Measurements from ENCODE around the gene IMP4. TPM values are rescaled to one million over a fixed set of nuclear protein-coding genes. Genes with fewer than 3 reads are reported as not detected.

The IMP4 gene
- total RNA-seq, 4 donors from 2014 or later, result 25.1 to 51.8 (median 43.3) TPM

DNA sequence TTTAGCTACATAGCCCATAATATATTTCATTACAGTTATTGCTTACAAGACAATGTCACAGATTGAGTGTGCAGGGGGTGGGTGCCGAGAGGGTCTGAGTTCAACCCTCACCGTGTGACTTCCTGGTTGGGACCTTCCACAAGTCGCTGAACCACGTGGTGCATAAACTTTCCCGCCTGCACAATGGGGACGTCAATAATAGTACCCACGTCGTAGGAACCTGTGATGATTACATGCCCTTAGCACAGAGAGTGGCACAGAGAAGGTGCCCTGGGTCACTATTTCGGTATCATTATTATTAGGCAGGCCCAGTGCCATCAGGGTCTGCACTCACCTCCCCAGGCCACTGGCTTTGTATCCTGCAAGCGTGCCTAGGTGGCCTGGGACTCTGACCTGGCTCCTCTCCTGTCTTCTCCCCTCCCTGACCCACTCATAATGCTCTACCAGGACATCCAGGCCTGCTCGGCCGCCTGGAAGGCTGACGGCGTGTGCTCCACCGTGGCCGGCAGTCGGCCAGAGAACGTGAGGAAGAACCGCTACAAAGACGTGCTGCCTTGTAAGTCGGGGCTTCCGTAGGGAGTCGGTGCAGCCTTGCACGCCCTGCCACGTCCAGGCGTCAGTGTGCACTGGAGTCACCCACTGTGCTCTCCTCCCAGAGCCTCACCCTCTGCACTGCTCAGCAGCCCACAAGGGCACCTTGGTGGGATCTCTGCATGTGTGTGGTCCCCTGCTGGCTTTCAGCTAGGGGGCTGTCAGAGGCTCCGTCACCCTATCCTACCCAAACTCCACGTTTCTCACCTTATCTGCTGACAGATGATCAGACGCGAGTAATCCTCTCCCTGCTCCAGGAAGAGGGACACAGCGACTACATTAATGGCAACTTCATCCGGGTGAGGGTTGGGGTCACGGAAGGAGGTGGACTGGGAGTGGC is 16.0 kb downstream of the IMP4 start:
- intact Hi-C loops (cut with DNase I; ENCODE audit: low total_unique reads), result no loop called here
- Histone ChIP-seq H3K27me3 (no peaks in the 10 kb centered on the region), H3K9me3 (no peaks in the 10 kb centered on the region), H3K27ac (no peak overlapping the region), H3K4me3 (no peak overlapping the region), H3K4me1 (no peaks in the 10 kb centered on the region), H3K36me3 (no peaks in the 10 kb centered on the region)
- no peak for DNase-seq
- no peak for TF ChIP-seq POLR2A (IDR thresholded peaks at IDR 0.05)
- TF ChIP-seq, protein P1, sequence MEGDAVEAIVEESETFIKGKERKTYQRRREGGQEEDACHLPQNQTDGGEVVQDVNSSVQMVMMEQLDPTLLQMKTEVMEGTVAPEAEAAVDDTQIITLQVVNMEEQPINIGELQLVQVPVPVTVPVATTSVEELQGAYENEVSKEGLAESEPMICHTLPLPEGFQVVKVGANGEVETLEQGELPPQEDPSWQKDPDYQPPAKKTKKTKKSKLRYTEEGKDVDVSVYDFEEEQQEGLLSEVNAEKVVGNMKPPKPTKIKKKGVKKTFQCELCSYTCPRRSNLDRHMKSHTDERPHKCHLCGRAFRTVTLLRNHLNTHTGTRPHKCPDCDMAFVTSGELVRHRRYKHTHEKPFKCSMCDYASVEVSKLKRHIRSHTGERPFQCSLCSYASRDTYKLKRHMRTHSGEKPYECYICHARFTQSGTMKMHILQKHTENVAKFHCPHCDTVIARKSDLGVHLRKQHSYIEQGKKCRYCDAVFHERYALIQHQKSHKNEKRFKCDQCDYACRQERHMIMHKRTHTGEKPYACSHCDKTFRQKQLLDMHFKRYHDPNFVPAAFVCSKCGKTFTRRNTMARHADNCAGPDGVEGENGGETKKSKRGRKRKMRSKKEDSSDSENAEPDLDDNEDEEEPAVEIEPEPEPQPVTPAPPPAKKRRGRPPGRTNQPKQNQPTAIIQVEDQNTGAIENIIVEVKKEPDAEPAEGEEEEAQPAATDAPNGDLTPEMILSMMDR (IDR thresholded peaks at IDR 0.05), result no peak

DNA sequence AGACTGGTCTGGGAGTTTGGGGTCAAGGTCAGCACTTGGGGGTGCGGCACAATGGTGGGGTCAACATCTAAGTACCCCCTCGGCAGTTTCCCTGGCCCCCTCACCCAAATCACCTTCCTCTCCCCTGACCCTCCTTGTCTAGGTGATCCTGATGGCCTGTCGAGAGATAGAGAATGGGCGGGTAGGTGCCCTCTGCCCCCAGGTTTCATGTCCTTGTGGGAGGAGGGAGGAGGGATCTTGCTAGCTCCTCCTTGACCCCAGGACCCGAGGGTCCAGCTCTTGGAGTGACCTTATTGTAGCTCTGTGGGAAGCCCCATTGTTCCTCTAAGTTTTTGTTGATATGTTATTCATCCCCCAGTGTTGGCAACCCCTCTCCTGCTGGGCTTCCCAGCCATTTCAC is 16.8 kb downstream of the IMP4 start:
- no peaks in the 10 kb centered on the region for H3K4me1 ChIP-seq
- H3K9me3 ChIP-seq, result no peaks in the 10 kb centered on the region
- no peak overlapping the region for H3K27ac ChIP-seq
- intact Hi-C loops (cut with DNase I; ENCODE audit: low total_unique reads), result no loop called here
- H3K4me3 ChIP-seq, result no peak overlapping the region
- TF ChIP-seq, protein P1 (IDR thresholded peaks at IDR 0.05), result no peak
- no peak for TF ChIP-seq POLR2A (IDR thresholded peaks at IDR 0.05)
- H3K27me3 ChIP-seq, result no peaks in the 10 kb centered on the region
- no peaks in the 10 kb centered on the region for H3K36me3 ChIP-seq
- DNase-seq, result no peak

DNA sequence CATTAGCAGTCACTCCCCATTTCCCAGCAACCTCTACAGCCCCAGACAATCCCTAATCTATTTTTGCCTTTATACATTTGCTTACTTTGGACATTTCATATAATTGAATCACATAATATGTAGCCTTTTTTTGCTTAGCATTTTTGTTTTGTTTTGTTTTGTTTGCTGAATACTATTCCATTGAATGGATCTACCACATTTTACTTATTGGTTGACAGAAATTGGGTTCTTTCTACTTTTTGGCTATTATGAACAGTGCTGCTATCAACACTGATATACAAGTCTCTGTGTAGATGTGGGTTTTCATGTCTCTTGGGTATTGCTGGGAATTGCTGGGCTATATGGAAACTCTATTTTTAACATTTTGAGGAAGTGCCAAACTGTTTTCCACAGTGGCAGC is 20.8 kb downstream of the IMP4 start:
- no peaks in the 10 kb centered on the region for H3K27me3 ChIP-seq
- H3K4me3 ChIP-seq, result no peak overlapping the region
- TF ChIP-seq, protein P1 (IDR thresholded peaks at IDR 0.05), result no peak
- TF ChIP-seq POLR2A (IDR thresholded peaks at IDR 0.05), result no peak
- H3K27ac ChIP-seq, result no peak overlapping the region
- H3K9me3 ChIP-seq, result no peaks in the 10 kb centered on the region
- H3K4me1 ChIP-seq, result no peaks in the 10 kb centered on the region
- no peaks in the 10 kb centered on the region for H3K36me3 ChIP-seq
- no peak for DNase-seq
- intact Hi-C loops (cut with DNase I; ENCODE audit: low total_unique reads), result loop anchor here (10.0 kb wide), 1 partner anchor 741 kb away; the partner anchor contains the start of gene PLEKHB2

- no peak for DNase-seq
- TF ChIP-seq POLR2A (IDR thresholded peaks at IDR 0.05), result no peak
- H3K4me3 ChIP-seq, result no peak overlapping the region
- H3K4me1 ChIP-seq, result no peaks in the 10 kb centered on the region
- H3K27ac ChIP-seq, result no peak overlapping the region
- no peaks in the 10 kb centered on the region for H3K36me3 ChIP-seq
- intact Hi-C loops (cut with DNase I; ENCODE audit: low total_unique reads), result loop anchor here (10.0 kb wide), 1 partner anchor 740 kb away; the partner anchor contains the start of gene PLEKHB2
- no peaks in the 10 kb centered on the region for H3K9me3 ChIP-seq
- no peaks in the 10 kb centered on the region for H3K27me3 ChIP-seq
Observed at GRCh38 chr2:130365075-130365474, 22.4 kb downstream of the IMP4 start.

GRCh38 chr2:130365963-130366362 is 23.3 kb downstream of the IMP4 start:
- no peak overlapping the region for H3K27ac ChIP-seq
- no peak for DNase-seq
- H3K4me3 ChIP-seq, result no peak overlapping the region
- intact Hi-C loops (cut with DNase I; ENCODE audit: low total_unique reads), result loop anchor here (10.0 kb wide), 1 partner anchor 739 kb away; the partner anchor contains the start of gene PLEKHB2
- no peak for TF ChIP-seq POLR2A (IDR thresholded peaks at IDR 0.05)
- TF ChIP-seq, protein P1 (IDR thresholded peaks at IDR 0.05), result no peak
- no peaks in the 10 kb centered on the region for H3K27me3 ChIP-seq
- H3K4me1 ChIP-seq, result peaks cover 0 to 2% of the 10 kb centered on the region in 2 donors
- no peaks in the 10 kb centered on the region for H3K9me3 ChIP-seq
- no peaks in the 10 kb centered on the region for H3K36me3 ChIP-seq

Data from uterus (tissue), 4 donors.